HepG2 (cell line): Measurements from ENCODE around the gene CPT1B. TPM values are rescaled to one million over a fixed set of nuclear protein-coding genes. Genes with fewer than 3 reads are reported as not detected.

ENCODE experiments used
- EZH2 ChIP-seq: conservative IDR thresholded peaks from 2 replicates; pipeline ENCODE4 v1.6.1; 2012; ENCODE audit warnings: mild to moderate bottlenecking, low read depth, low read length, moderate library complexity
- HOXA5 ChIP-seq: sonication (generic); formaldehyde crosslinking; IDR thresholded peaks from 2 replicates; pipeline ENCODE4 v1.4.0; 2020; ENCODE audit warnings: missing genetic modification reagents
- KDM6A ChIP-seq: IDR thresholded peaks from 2 replicates; pipeline ENCODE4 v1.6.1; 2016; ENCODE audit warnings: low read depth
- KMT2A ChIP-seq: sonication (generic); formaldehyde crosslinking; IDR thresholded peaks from 2 replicates; pipeline ENCODE4 v1.4.0; 2020; ENCODE audit warnings: missing genetic modification reagents
- MAZ ChIP-seq, 2 experiments: sonication (generic) in 1 of 2; formaldehyde crosslinking in 1 of 2; IDR thresholded peaks; 2 replicates each; pipeline versions ENCODE4 v1.5.0 to v1.6.1; 2012 to 2020; ENCODE audit warnings: low read depth in 2 of 2, mild to moderate bottlenecking in 2 of 2, borderline replicate concordance in 1 of 2, improper control_type of control experiment in 1 of 2, low read length in 1 of 2, missing genetic modification reagents in 1 of 2, moderate library complexity in 1 of 2
- MEIS2 ChIP-seq: sonication (generic); formaldehyde crosslinking; IDR thresholded peaks from 2 replicates; pipeline ENCODE4 v1.9.0; 2021; ENCODE audit warnings: mild to moderate bottlenecking, missing genetic modification reagents
- SALL1 ChIP-seq: sonication (generic); formaldehyde crosslinking; IDR thresholded peaks from 2 replicates; pipeline ENCODE4 v1.8.0; 2022; ENCODE audit warnings: mild to moderate bottlenecking, missing genetic modification reagents
- SKI ChIP-seq: fragments of 450-650 bp; IDR thresholded peaks from one replicate; pipeline ENCODE4 v1.6.1; 2018; ENCODE audit warnings: mild to moderate bottlenecking; ENCODE audit not compliant: partially characterized antibody
- THAP11 ChIP-seq: IDR thresholded peaks from 2 replicates; pipeline ENCODE4 v1.6.1; 2016; ENCODE audit warnings: missing biosample characterization, missing genetic modification reagents
- ZNF180 ChIP-seq: sonication (generic); formaldehyde crosslinking; IDR thresholded peaks from 2 replicates; pipeline ENCODE4 v1.4.0; 2020; ENCODE audit warnings: low read depth, missing genetic modification reagents, borderline replicate concordance
- ZNF251 ChIP-seq: sonication (generic); formaldehyde crosslinking; IDR thresholded peaks from 2 replicates; pipeline ENCODE4 v1.9.0; 2021; ENCODE audit warnings: mild to moderate bottlenecking, missing genetic modification reagents
- ZNF546 ChIP-seq: sonication (generic); formaldehyde crosslinking; conservative IDR thresholded peaks from 2 replicates; pipeline ENCODE4 v1.8.1; 2023; ENCODE audit warnings: mild to moderate bottlenecking, missing genetic modification reagents
- ZNF75D ChIP-seq: sonication (generic); formaldehyde crosslinking; IDR thresholded peaks from 2 replicates; pipeline ENCODE4 v1.8.1; 2023; ENCODE audit warnings: missing genetic modification reagents, mild to moderate bottlenecking, borderline replicate concordance
- ZNF782 ChIP-seq: sonication (generic); formaldehyde crosslinking; IDR thresholded peaks from 2 replicates; pipeline ENCODE4 v1.4.0; 2020; ENCODE audit warnings: missing genetic modification reagents, mild to moderate bottlenecking, borderline replicate concordance
- polyA plus RNA-seq, 8 experiments: library from polyadenylated mRNA; depleted of rRNA in 3 of 8; stranded (reverse) in 7 of 8; unstranded in 1 of 8; fragments of >200 nt; fragmentation: Illumina TruSeq in 4 of 8; extraction: Trizol in 4 of 8; gene quantifications; 2 replicates each; pipeline versions ENCODE4 v1.2.1 to v1.2.3, GENCODE V29; 2011 to 2016; ENCODE audit warnings: low read depth in 4 of 8, missing spikeins in 1 of 8, mixed read lengths in 1 of 8; ENCODE audit not compliant: insufficient read depth in 1 of 8
- total RNA-seq, 5 experiments: library from RNA; depleted of rRNA; stranded (reverse); fragments of >200 nt; fragmentation: Illumina TruSeq; extraction: Trizol; gene quantifications; 2 replicates each; pipeline ENCODE4 v1.2.3, GENCODE V29; 2016; ENCODE audit warnings: low read depth in 1 of 5
- TF ChIP-seq, protein P1 (sequence below): sonication (generic); formaldehyde crosslinking; IDR thresholded peaks from 2 replicates; pipeline ENCODE4 v1.5.1; 2020; ENCODE audit warnings: mild to moderate bottlenecking, moderate library complexity, missing genetic modification reagents
- TF ChIP-seq, protein P2 (sequence below): sonication (generic); formaldehyde crosslinking; IDR thresholded peaks from 2 replicates; pipeline ENCODE4 v1.9.0; 2021; ENCODE audit warnings: mild to moderate bottlenecking, missing genetic modification reagents
- TF ChIP-seq, protein P3 (sequence below): sonication (generic); formaldehyde crosslinking; IDR thresholded peaks from 2 replicates; pipeline ENCODE4 v1.8.0; 2022; ENCODE audit warnings: missing genetic modification reagents, mild to moderate bottlenecking, inconsistent platforms, borderline replicate concordance

CPT1B gene
- total and polyA plus RNA-seq, 2 of the 13 experiments (the other 11 are each of a cell fraction or from before 2014, with no cell fraction given), result 9.2 to 19.5 TPM

DNA sequence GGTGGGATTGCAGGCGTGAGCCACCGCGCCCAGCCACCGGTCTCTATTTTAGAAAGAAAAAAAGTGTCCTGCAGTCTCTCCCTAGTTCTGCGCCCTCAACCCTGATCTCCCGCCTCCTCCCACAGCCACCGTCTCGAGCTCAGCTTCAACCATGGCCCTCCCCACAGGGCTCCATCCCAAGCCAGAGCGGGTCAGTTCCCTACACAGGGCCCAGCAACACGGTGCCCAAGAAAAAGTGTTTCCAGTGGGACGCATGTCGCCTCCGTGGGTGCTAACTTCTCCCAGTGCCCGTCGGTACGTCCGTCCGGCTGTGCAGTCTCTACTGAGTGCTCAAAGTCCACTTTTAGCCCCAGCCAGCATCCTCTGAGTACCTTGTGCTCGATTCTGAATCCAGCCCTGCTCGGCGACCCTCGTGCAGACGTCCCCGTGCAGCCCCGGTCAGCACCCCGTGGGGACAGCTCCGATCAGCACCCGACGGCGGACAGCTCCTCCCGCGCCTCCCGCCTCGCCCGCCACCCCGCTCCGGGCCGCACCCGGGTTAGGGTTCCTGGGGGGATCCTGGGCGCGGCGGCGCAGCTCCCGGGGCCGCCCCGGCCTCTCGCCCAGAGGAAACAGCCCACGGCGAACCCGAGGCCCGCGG is 21.7 kb upstream of the CPT1B start (continued):
- peak; percentile 98 for TF ChIP-seq ZNF546 (CRISPR knock-in tag)
- peak; percentile 98; the same call in 1 of the 2 replicates for TF ChIP-seq ZNF782 (CRISPR knock-in tag)
- TF ChIP-seq ZNF251 (CRISPR knock-in tag), result peak; percentile 97; the same call in 1 of the 2 replicates
- peak; percentile 89 for TF ChIP-seq KMT2A (CRISPR knock-in tag)
- TF ChIP-seq, protein P1, sequence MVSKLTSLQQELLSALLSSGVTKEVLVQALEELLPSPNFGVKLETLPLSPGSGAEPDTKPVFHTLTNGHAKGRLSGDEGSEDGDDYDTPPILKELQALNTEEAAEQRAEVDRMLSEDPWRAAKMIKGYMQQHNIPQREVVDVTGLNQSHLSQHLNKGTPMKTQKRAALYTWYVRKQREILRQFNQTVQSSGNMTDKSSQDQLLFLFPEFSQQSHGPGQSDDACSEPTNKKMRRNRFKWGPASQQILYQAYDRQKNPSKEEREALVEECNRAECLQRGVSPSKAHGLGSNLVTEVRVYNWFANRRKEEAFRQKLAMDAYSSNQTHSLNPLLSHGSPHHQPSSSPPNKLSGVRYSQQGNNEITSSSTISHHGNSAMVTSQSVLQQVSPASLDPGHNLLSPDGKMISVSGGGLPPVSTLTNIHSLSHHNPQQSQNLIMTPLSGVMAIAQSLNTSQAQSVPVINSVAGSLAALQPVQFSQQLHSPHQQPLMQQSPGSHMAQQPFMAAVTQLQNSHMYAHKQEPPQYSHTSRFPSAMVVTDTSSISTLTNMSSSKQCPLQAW (CRISPR knock-in tag), result peak; percentile 21; the same call in 1 of the 2 replicates
- peak; percentile 96; the same call in 1 of the 2 replicates for TF ChIP-seq ZNF180 (CRISPR knock-in tag)
- peak; percentile 99 for TF ChIP-seq SALL1 (CRISPR knock-in tag)
- no peak for TF ChIP-seq SKI
- TF ChIP-seq, protein P2, sequence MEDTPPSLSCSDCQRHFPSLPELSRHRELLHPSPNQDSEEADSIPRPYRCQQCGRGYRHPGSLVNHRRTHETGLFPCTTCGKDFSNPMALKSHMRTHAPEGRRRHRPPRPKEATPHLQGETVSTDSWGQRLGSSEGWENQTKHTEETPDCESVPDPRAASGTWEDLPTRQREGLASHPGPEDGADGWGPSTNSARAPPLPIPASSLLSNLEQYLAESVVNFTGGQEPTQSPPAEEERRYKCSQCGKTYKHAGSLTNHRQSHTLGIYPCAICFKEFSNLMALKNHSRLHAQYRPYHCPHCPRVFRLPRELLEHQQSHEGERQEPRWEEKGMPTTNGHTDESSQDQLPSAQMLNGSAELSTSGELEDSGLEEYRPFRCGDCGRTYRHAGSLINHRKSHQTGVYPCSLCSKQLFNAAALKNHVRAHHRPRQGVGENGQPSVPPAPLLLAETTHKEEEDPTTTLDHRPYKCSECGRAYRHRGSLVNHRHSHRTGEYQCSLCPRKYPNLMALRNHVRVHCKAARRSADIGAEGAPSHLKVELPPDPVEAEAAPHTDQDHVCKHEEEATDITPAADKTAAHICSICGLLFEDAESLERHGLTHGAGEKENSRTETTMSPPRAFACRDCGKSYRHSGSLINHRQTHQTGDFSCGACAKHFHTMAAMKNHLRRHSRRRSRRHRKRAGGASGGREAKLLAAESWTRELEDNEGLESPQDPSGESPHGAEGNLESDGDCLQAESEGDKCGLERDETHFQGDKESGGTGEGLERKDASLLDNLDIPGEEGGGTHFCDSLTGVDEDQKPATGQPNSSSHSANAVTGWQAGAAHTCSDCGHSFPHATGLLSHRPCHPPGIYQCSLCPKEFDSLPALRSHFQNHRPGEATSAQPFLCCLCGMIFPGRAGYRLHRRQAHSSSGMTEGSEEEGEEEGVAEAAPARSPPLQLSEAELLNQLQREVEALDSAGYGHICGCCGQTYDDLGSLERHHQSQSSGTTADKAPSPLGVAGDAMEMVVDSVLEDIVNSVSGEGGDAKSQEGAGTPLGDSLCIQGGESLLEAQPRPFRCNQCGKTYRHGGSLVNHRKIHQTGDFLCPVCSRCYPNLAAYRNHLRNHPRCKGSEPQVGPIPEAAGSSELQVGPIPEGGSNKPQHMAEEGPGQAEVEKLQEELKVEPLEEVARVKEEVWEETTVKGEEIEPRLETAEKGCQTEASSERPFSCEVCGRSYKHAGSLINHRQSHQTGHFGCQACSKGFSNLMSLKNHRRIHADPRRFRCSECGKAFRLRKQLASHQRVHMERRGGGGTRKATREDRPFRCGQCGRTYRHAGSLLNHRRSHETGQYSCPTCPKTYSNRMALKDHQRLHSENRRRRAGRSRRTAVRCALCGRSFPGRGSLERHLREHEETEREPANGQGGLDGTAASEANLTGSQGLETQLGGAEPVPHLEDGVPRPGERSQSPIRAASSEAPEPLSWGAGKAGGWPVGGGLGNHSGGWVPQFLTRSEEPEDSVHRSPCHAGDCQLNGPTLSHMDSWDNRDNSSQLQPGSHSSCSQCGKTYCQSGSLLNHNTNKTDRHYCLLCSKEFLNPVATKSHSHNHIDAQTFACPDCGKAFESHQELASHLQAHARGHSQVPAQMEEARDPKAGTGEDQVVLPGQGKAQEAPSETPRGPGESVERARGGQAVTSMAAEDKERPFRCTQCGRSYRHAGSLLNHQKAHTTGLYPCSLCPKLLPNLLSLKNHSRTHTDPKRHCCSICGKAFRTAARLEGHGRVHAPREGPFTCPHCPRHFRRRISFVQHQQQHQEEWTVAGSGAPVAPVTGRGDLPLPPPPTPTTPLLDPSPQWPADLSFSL (CRISPR knock-in tag), result 0 out of 2 replicates have a peak, but pooled peaks have one; percentile 38
- peak; percentile 36; the same call in 1 of the 2 replicates for TF ChIP-seq MAZ (IDR thresholded peaks at IDR 0.05; ENCODE audit: borderline replicate concordance, low read depth, low read length)
- peak; percentile 94 for TF ChIP-seq MAZ (CRISPR knock-in tag; IDR thresholded peaks at IDR 0.05; ENCODE audit: low read depth)
- TF ChIP-seq, protein P3, sequence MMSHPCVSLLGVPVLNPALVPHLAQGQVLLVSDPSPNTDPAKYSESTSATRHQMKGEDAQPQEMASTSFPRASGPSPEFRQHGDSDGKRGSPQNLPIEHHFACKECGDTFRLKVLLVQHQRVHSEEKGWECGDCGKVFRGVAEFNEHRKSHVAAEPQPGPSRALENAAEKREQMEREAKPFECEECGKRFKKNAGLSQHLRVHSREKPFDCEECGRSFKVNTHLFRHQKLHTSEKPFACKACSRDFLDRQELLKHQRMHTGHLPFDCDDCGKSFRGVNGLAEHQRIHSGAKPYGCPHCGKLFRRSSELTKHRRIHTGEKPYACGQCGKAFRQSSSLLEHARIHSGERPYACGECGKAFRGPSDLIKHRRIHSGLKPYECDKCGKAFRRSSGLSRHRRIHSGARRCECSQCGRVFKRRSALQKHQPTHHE (CRISPR knock-in tag), result peak; percentile 96
- TF ChIP-seq KDM6A (CRISPR knock-in tag), result 0 out of 2 replicates have a peak, but pooled peaks have one; percentile 52
- peak; percentile 80 for TF ChIP-seq THAP11 (CRISPR knock-in tag)
- peak; percentile 98; the same call in 1 of the 2 replicates for TF ChIP-seq ZNF75D (CRISPR knock-in tag)
- TF ChIP-seq EZH2, result no peak
- peak; percentile 100 for TF ChIP-seq MEIS2 (CRISPR knock-in tag)
- peak; percentile 99 for TF ChIP-seq HOXA5 (CRISPR knock-in tag)
